ENCODE measurements around the gene RER1. TPM values are rescaled to one million over a fixed set of nuclear protein-coding genes. Genes with fewer than 3 reads are reported as not detected.

The RER1 gene
- total and polyA plus RNA-seq, 9 donors = 51.0 to 224 (median 99.0) TPM

DNA sequence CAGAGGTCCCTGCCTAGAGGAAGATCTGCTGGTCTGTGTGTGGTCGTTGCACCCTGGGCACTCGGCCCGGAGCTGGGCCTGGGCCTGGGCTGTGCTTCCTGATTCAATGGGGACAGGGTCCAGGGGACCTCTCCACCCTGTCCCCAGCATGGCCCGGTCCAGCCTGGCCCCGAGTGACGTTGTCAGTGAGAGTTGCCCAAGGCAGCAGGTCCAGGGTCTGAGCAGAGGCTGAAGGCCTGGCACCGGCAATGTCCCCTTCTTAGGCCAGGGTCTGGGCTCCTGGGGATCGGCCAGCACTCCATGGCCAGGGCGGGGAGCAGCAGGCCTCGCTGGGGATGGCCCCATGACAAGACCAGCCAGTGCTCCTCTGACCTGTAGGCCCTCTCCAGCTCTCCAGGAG, 36.3 kb downstream of the RER1 start:
- Histone ChIP-seq H3K9me3 (peaks cover 0 to 15% of the 10 kb centered on the region in 2 donors), H3K27me3 (no peaks in the 10 kb centered on the region), H3K36me3 (no peaks in the 10 kb centered on the region), H3K4me1 (ENCODE audit: insufficient read depth) (no peaks in the 10 kb centered on the region), H3K27ac (no peak overlapping the region), H3K4me3 (no peak overlapping the region)
- intact Hi-C loops (cut with DNase I) = no loop called here
- WGBS, 3 donors = 78 to 86% (median 78%) methylated on average over 10 of the region's 10 CpGs
- TF ChIP-seq EP300 (IDR thresholded peaks at IDR 0.05) (no peak), CTCF (IDR thresholded peaks at IDR 0.05) (no peak), POLR2A (IDR thresholded peaks at IDR 0.05) (no peak)
- DNase-seq = no peak

GRCh38 chr1:2428490-2428889, 36.8 kb downstream of the RER1 start:
- Histone ChIP-seq H3K9me3 (peaks cover 0 to 11% of the 10 kb centered on the region in 2 donors), H3K27ac (no peak overlapping the region), H3K4me1 (ENCODE audit: insufficient read depth) (no peaks in the 10 kb centered on the region), H3K27me3 (no peaks in the 10 kb centered on the region), H3K36me3 (no peaks in the 10 kb centered on the region), H3K4me3 (no peak overlapping the region)
- TF ChIP-seq CTCF (IDR thresholded peaks at IDR 0.05) (no peak), EP300 (IDR thresholded peaks at IDR 0.05) (no peak), POLR2A (IDR thresholded peaks at IDR 0.05) (no peak)
- WGBS, 3 donors = 85 to 90% (median 90%) methylated on average over 22 to 28 of the region's 28 CpGs
- DNase-seq = no peak
- intact Hi-C loops (cut with DNase I) = no loop called here

- no peaks in the 10 kb centered on the region for H3K27me3 ChIP-seq
- H3K4me3 ChIP-seq = no peak overlapping the region
- peaks cover 0 to 10% of the 10 kb centered on the region in 2 donors for H3K9me3 ChIP-seq
- H3K36me3 ChIP-seq = no peaks in the 10 kb centered on the region
- H3K27ac ChIP-seq = no peak overlapping the region
- DNase-seq = no peak
- H3K4me1 ChIP-seq (ENCODE audit: insufficient read depth) = no peaks in the 10 kb centered on the region
- TF ChIP-seq POLR2A (IDR thresholded peaks at IDR 0.05) (no peak), CTCF (IDR thresholded peaks at IDR 0.05) (no peak)
- 77 to 83% (median 83%) methylated on average over 20 of the region's 20 CpGs for WGBS, 3 donors
- intact Hi-C loops (cut with DNase I) = no loop called here
Measured at GRCh38 chr1:2429780-2430591, 38.3 kb downstream of the RER1 start.

GRCh38 chr1:2430592-2430973, 38.9 kb downstream of the RER1 start:
- no peak for DNase-seq
- intact Hi-C loops (cut with DNase I) = no loop called here
- Histone ChIP-seq H3K27me3 (no peaks in the 10 kb centered on the region), H3K27ac (no peak overlapping the region), H3K4me1 (ENCODE audit: insufficient read depth) (no peaks in the 10 kb centered on the region), H3K36me3 (no peaks in the 10 kb centered on the region), H3K4me3 (no peak overlapping the region), H3K9me3 (peaks cover 0 to 10% of the 10 kb centered on the region in 2 donors)
- no peak for TF ChIP-seq EP300 (IDR thresholded peaks at IDR 0.05)
- TF ChIP-seq POLR2A (IDR thresholded peaks at IDR 0.05) = no peak
- no peak for TF ChIP-seq CTCF (IDR thresholded peaks at IDR 0.05)
- 67 to 68% (median 68%) methylated on average over 9 to 10 of the region's 10 CpGs for WGBS, 3 donors
